HG02840 (cell line): ENCODE measurements around the gene CNIH2.
A peak's percentile ranks its signal among the peaks of the same experiment; 100 is the strongest.

Source experiments
- ATAC-seq: cut with Tn5 transposase; IDR thresholded peaks from one replicate; pipeline ENCODE4 v1.9.1; 2021; ENCODE audit warnings: mild to moderate bottlenecking, moderate library complexity, moderate number of reproducible peaks; ENCODE audit not compliant: unreplicated experiment, low FRiP score

The CNIH2 gene

GRCh38 chr11:66258473-66258893 lies 19.5 kb upstream of the CNIH2 start:
- ATAC-seq, result no peak

- no peak for ATAC-seq
Measured at GRCh38 chr11:66259225-66259624, 18.8 kb upstream of the CNIH2 start.

GRCh38 chr11:66259956-66260355 lies 18.0 kb upstream of the CNIH2 start:
- ATAC-seq, result no peak

GRCh38 chr11:66261578-66261977 lies 16.4 kb upstream of the CNIH2 start:
- no peak for ATAC-seq

GRCh38 chr11:66262191-66262590 lies 15.8 kb upstream of the CNIH2 start:
- ATAC-seq, result no peak

GRCh38 chr11:66262696-66263095 lies 15.3 kb upstream of the CNIH2 start:
- no peak for ATAC-seq

- no peak for ATAC-seq
Measured at GRCh38 chr11:66263231-66263630, 14.7 kb upstream of the CNIH2 start.

- no peak for ATAC-seq
Measured at GRCh38 chr11:66263785-66264184, 14.2 kb upstream of the CNIH2 start.

GRCh38 chr11:66264383-66264782 lies 13.6 kb upstream of the CNIH2 start:
- no peak for ATAC-seq

- no peak for ATAC-seq
Measured at GRCh38 chr11:66264914-66265313, 13.1 kb upstream of the CNIH2 start.

GRCh38 chr11:66265531-66266377 lies 12.2 kb upstream of the CNIH2 start:
- ATAC-seq, result no peak

GRCh38 chr11:66266378-66267038 lies 11.5 kb upstream of the CNIH2 start:
- no peak for ATAC-seq

- no peak for ATAC-seq
Measured at GRCh38 chr11:66267039-66267378, 11.0 kb upstream of the CNIH2 start.

GRCh38 chr11:66267379-66268243 lies 10.4 kb upstream of the CNIH2 start:
- peak; percentile 35 for ATAC-seq

GRCh38 chr11:66268244-66268951 lies 9.6 kb upstream of the CNIH2 start, which contains the start of gene RAB1B:
RAB1B (plus strand) TSS chr11:66268639; CDS start chr11:66268680, 41 bp downstream.
- peak; percentile 85 for ATAC-seq

GRCh38 chr11:66268952-66269905 lies 8.7 kb upstream of the CNIH2 start:
- ATAC-seq, result no peak

GRCh38 chr11:66271816-66272215 lies 6.2 kb upstream of the CNIH2 start:
- ATAC-seq, result no peak

- ATAC-seq, result no peak
Measured at GRCh38 chr11:66272596-66272995, 5.4 kb upstream of the CNIH2 start.

- ATAC-seq, result no peak
Measured at GRCh38 chr11:66274219-66274618, 3.8 kb upstream of the CNIH2 start.
